SK-N-SH (cell line): ENCODE measurements around the gene STARD13. TPM values are rescaled to one million over a fixed set of nuclear protein-coding genes. Genes with fewer than 3 reads are reported as not detected.

ENCODE experiments used
- CTCF ChIA-PET: fragments of 300-600, 350-600 bp; formaldehyde crosslinking; extraction: SDS; loops from one replicate; lab custom pipeline; 2021; lab: Yijun Ruan, JAX
- POLR2A ChIA-PET: fragments of 350-600 bp; sonication (Branson Sonifier 250); formaldehyde crosslinking; extraction: SDS; loops from one replicate; lab custom pipeline; 2020; ENCODE audit warnings: antibody characterized with exemption, inconsistent platforms; lab: Yijun Ruan, JAX
- DNase-seq: peaks from one replicate; pipeline ENCODE4 v3.0.0; 2012
- H2AFZ ChIP-seq: fragments of 200-600 bp; sonication (generic); 2 replicates; pipeline ENCODE4 v1.8.1; 2016; ENCODE audit warnings: antibody characterized with exemption, mild to moderate bottlenecking, low read depth
- H3F3A ChIP-seq: fragments of 200-600 bp; sonication (generic); replicated peaks from 2 replicates; pipeline ENCODE3; 2016; ENCODE audit warnings: antibody characterized with exemption, mild to moderate bottlenecking; ENCODE audit not compliant: insufficient read depth
- H3K27ac ChIP-seq, 2 experiments: fragments of 200-500 bp in 1 of 2; fragments of 200-600 bp in 1 of 2; sonication (Bioruptor generic) in 1 of 2; sonication (generic), shearing (Covaris generic) in 1 of 2; 2 replicates each; pipeline versions ENCODE4 v1.5.1 to v1.6.1; 2014 to 2016; ENCODE audit warnings: low read depth in 2 of 2, inconsistent platforms in 1 of 2, low read length in 1 of 2, mild to moderate bottlenecking in 1 of 2, mixed read lengths in 1 of 2
- H3K27me3 ChIP-seq: fragments of 200-600 bp; sonication (generic), shearing (Covaris generic); 2 replicates; pipeline ENCODE4 v1.6.1; 2016; ENCODE audit warnings: mixed run types; ENCODE audit not compliant: insufficient read depth
- H3K36me3 ChIP-seq, 2 experiments: fragments of 200-500 bp in 1 of 2; fragments of 200-600 bp in 1 of 2; sonication (Bioruptor generic) in 1 of 2; sonication (generic) in 1 of 2; replicated peaks in 1 of 2; 2 replicates each; pipeline versions ENCODE3 to v1.5.1; 2014 to 2016; ENCODE audit warnings: low read length in 1 of 2, mild to moderate bottlenecking in 1 of 2; ENCODE audit not compliant: insufficient read depth in 2 of 2, control insufficient read depth in 1 of 2
- H3K4me1 ChIP-seq, 2 experiments: fragments of 200-500 bp in 1 of 2; fragments of 200-600 bp in 1 of 2; sonication (Bioruptor generic) in 1 of 2; sonication (generic), shearing (Covaris generic) in 1 of 2; 2 replicates each; pipeline versions ENCODE4 v1.5.1 to v1.6.1; 2014 to 2016; ENCODE audit warnings: low read depth in 1 of 2, low read length in 1 of 2, mixed run types in 1 of 2; ENCODE audit not compliant: insufficient read depth in 2 of 2, control insufficient read depth in 1 of 2
- H3K4me2 ChIP-seq: fragments of 200-600 bp; sonication (generic), shearing (Covaris generic); 2 replicates; pipeline ENCODE4 v1.6.1; 2017; ENCODE audit warnings: mixed run types
- H3K4me3 ChIP-seq, 2 experiments: fragments of 200-500 bp in 1 of 2; fragments of 200-600 bp in 1 of 2; sonication (Bioruptor generic) in 1 of 2; sonication (generic), shearing (Covaris generic) in 1 of 2; 2 replicates each; pipeline versions ENCODE4 v1.5.1 to v1.8.1; 2014 to 2016; ENCODE audit warnings: low read depth in 2 of 2, inconsistent platforms in 1 of 2, low read length in 1 of 2, mild to moderate bottlenecking in 1 of 2, mixed read lengths in 1 of 2, moderate library complexity in 1 of 2
- H3K79me2 ChIP-seq: fragments of 200-600 bp; sonication (generic); 2 replicates; pipeline ENCODE4 v1.8.1; 2017; ENCODE audit warnings: mild to moderate bottlenecking; ENCODE audit not compliant: insufficient read depth
- H3K9ac ChIP-seq: fragments of 200-600 bp; sonication (generic); 2 replicates; pipeline ENCODE4 v1.6.1; 2017; ENCODE audit warnings: mixed run types
- H3K9me2 ChIP-seq: fragments of 200-600 bp; sonication (generic); 2 replicates; pipeline ENCODE4 v1.6.1; 2017; ENCODE audit warnings: mixed run types
- H3K9me3 ChIP-seq: fragments of 200-600 bp; sonication (generic); 2 replicates; pipeline ENCODE4 v1.6.1; 2017; ENCODE audit warnings: mixed run types, mild to moderate bottlenecking, moderate library complexity
- H4K20me1 ChIP-seq: fragments of 200-600 bp; sonication (generic); 2 replicates; pipeline ENCODE4 v1.6.1; 2017; ENCODE audit warnings: mild to moderate bottlenecking, mixed run types; ENCODE audit not compliant: insufficient read depth
- CHD2 ChIP-seq: fragments of 150-350 bp; IDR thresholded peaks from 2 replicates; pipeline ENCODE4 v1.6.1; 2018; ENCODE audit warnings: low read length; ENCODE audit not compliant: partially characterized antibody
- EP300 ChIP-seq, 2 experiments: IDR thresholded peaks; 2 replicates each; pipeline versions ENCODE4 v1.4.0 to v1.6.1; 2012; ENCODE audit warnings: borderline replicate concordance in 1 of 2, low read depth in 1 of 2, low read length in 1 of 2
- FOSL2 ChIP-seq: IDR thresholded peaks from 2 replicates; pipeline ENCODE4 v1.4.0; 2012; ENCODE audit warnings: low read depth, mild to moderate bottlenecking, moderate library complexity, borderline replicate concordance
- GABPA ChIP-seq: IDR thresholded peaks from 2 replicates; pipeline ENCODE4 v1.4.0; 2012; ENCODE audit warnings: low read depth, mild to moderate bottlenecking
- RAD21 ChIP-seq: IDR thresholded peaks from 2 replicates; pipeline ENCODE4 v1.6.1; 2012; ENCODE audit warnings: mild to moderate bottlenecking, low read length
- RCOR1 ChIP-seq: fragments of 150-350 bp; IDR thresholded peaks from 2 replicates; pipeline ENCODE4 v1.6.1; 2017; ENCODE audit warnings: antibody characterized with exemption, low read length
- RXRA ChIP-seq: IDR thresholded peaks from 2 replicates; pipeline ENCODE4 v1.4.0; 2012; ENCODE audit warnings: low read depth, mild to moderate bottlenecking, borderline replicate concordance
- SIN3A ChIP-seq: IDR thresholded peaks from 2 replicates; pipeline ENCODE4 v1.6.1; 2012; ENCODE audit warnings: low read depth, mild to moderate bottlenecking, low read length, moderate library complexity, borderline replicate concordance
- SMC3 ChIP-seq: IDR thresholded peaks from 2 replicates; pipeline ENCODE4 v1.6.1; 2012; ENCODE audit warnings: low read depth, low read length, improper control_type of control experiment
- TAF1 ChIP-seq: IDR thresholded peaks from 2 replicates; pipeline ENCODE4 v1.6.1; 2012; ENCODE audit warnings: low read depth, mild to moderate bottlenecking, low read length, moderate library complexity, borderline replicate concordance
- TCF12 ChIP-seq: IDR thresholded peaks from 2 replicates; pipeline ENCODE4 v1.4.0; 2012
- WGBS: methylation state at CpG from one replicate; pipeline ENCODE4 v1.1.6; 2017; ENCODE audit warnings: low lambda C conversion rate; 5-methylcytosine and 5-hydroxymethylcytosine counted together
- polyA plus RNA-seq, 3 experiments: library from polyadenylated mRNA; depleted of rRNA; stranded (reverse); fragments of >200 nt; gene quantifications; 2 replicates each; pipeline ENCODE4 v1.2.3, GENCODE V29; 2012
- TF ChIP-seq, protein P1 (sequence below): fragments of 150-350 bp; IDR thresholded peaks from 2 replicates; pipeline ENCODE4 v1.6.1; 2016; ENCODE audit warnings: mild to moderate bottlenecking, low read depth, low read length

Gene STARD13
- polyA plus RNA-seq, 1 of the 3 experiments (the other 2 are of a cell fraction): 5.7 TPM

DNA sequence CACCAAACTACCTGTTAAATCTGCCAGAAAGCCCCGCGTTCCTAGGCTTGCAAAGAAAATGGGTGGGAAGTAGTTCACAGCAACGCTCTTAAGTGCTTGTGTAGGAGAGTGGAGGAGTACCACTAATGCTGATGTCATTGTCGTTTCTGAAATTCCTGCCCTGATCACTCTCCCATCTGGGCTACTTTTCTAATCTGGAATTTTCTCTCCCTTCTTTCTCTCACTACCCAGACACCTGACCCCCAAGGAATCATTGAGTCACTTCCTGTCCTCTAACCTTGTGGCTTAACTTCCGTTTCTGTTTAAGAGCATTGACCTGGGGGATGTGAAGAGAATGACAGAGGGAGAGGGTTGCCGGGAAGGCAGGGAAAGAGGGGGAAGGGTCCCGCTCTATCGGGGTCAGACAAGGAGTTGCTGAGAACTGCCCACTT lies 98.7 kb downstream of the STARD13 start:
- no peak overlapping the region for H2AFZ ChIP-seq
- peak overlapping the region; percentile 9; the same call in 1 of the 2 replicates for H3K4me2 ChIP-seq
- H3K9me3 ChIP-seq: no peaks in the 10 kb centered on the region
- no peak for DNase-seq
- no peaks in the 10 kb centered on the region for H3K9me2 ChIP-seq
- H3K4me1 ChIP-seq: peaks cover 54% of the 10 kb centered on the region in 2 experiments; a peak in 3 of 4 replicates
- H4K20me1 ChIP-seq: no peaks in the 10 kb centered on the region
- POLR2A ChIA-PET: no interaction called here
- CTCF ChIA-PET: no interaction called here
- no peak overlapping the region; a peak in 1 of 4 replicates for H3K4me3 ChIP-seq
- H3K27ac ChIP-seq: peak overlapping the region; percentile 47 to 82
- WGBS: 56% methylated on average over 8 of the region's 8 CpGs
- peaks cover 38% of the 10 kb centered on the region for H3K79me2 ChIP-seq
- H3K36me3 ChIP-seq: no peaks in the 10 kb centered on the region
- TF ChIP-seq EP300 (IDR thresholded peaks at IDR 0.05; ENCODE audit: borderline replicate concordance in 1 of 2, low read depth in 1 of 2, low read length in 1 of 2) (peak in 1 of 2 experiments; percentile 32; a peak in 1 of 4 replicates), CHD2 (no peak), TCF12 (peak; percentile 49), RXRA (0 out of 2 replicates have a peak, but pooled peaks have one; percentile 14), GABPA (peak; percentile 34; the same call in 1 of the 2 replicates), FOSL2 (peak; percentile 22; the same call in 1 of the 2 replicates), RAD21 (no peak)
- TF ChIP-seq, protein P1, sequence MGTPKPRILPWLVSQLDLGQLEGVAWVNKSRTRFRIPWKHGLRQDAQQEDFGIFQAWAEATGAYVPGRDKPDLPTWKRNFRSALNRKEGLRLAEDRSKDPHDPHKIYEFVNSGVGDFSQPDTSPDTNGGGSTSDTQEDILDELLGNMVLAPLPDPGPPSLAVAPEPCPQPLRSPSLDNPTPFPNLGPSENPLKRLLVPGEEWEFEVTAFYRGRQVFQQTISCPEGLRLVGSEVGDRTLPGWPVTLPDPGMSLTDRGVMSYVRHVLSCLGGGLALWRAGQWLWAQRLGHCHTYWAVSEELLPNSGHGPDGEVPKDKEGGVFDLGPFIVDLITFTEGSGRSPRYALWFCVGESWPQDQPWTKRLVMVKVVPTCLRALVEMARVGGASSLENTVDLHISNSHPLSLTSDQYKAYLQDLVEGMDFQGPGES: no peak
- H3F3A ChIP-seq: peaks cover 17% of the 10 kb centered on the region
- peak overlapping the region; percentile 31; the same call in 1 of the 2 replicates for H3K9ac ChIP-seq
- no peaks in the 10 kb centered on the region for H3K27me3 ChIP-seq

DNA sequence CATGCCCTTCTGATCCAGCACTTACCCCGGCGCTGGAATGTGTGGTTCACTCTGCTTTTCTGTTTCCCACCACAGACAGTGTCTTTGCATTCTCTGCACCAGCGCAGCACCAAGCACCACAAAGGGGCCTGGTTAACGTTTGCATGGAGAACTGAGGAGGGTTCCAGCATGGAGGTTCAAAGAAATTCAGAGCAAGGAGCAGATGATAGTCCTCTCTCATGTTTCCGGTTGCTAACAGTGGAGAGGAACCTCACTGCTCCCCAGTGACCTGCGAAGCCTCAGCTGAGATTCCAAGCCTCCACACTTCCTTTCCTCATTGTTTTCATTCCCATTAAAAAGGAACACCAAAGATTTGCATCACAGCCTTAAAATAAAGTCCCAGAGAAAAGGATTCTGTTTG lies 99.7 kb downstream of the STARD13 start:
- no peak overlapping the region for H3K9ac ChIP-seq

More for the DNA sequence above, 99.7 kb downstream of the STARD13 start:
- no peak for TF ChIP-seq TAF1
- no peak for TF ChIP-seq FOSL2
- TF ChIP-seq SMC3: no peak
- TF ChIP-seq RCOR1: no peak
- no peak for TF ChIP-seq EP300 (IDR thresholded peaks at IDR 0.05; ENCODE audit: borderline replicate concordance in 1 of 2, low read depth in 1 of 2, low read length in 1 of 2)
- TF ChIP-seq SIN3A: no peak
- no peak overlapping the region for H3K4me2 ChIP-seq
- DNase-seq: no peak
- no peaks in the 10 kb centered on the region for H3K36me3 ChIP-seq
- ChIA-PET POLR2A (no interaction called here), CTCF (interaction anchor here (2.1 kb wide), 1 partner anchor 42 kb away, joined by 5 read pairs; no protein-coding TSS in a partner anchor)
- no peak overlapping the region for H3K4me3 ChIP-seq
- H4K20me1 ChIP-seq: no peaks in the 10 kb centered on the region
- peak overlapping the region; percentile 43 to 82 for H3K27ac ChIP-seq
- no peaks in the 10 kb centered on the region for H3K9me3 ChIP-seq
- H3K4me1 ChIP-seq: peaks cover 46 to 47% of the 10 kb centered on the region in 2 experiments; a peak in 3 of 4 replicates
- no peak overlapping the region for H2AFZ ChIP-seq
- H3K9me2 ChIP-seq: no peaks in the 10 kb centered on the region
- no peaks in the 10 kb centered on the region for H3K27me3 ChIP-seq
- 96% methylated on average over 6 of the region's 6 CpGs for whole genome bisulfite sequencing
- peaks cover 17% of the 10 kb centered on the region for H3F3A ChIP-seq
- H3K79me2 ChIP-seq: peaks cover 43% of the 10 kb centered on the region
